Activated CD8-positive, alpha-beta memory T cell treated with anti-CD3 and anti-CD28 coated beads, Interleukin-2, amount 10 ng/mL, durations not matched to agents 7 days and 5 days (primary cell): ENCODE data around the gene NR6A1. TPM values are rescaled to one million over a fixed set of nuclear protein-coding genes. Genes with fewer than 3 reads are reported as not detected.

Source experiments
- ATAC-seq: fragments of 150-1000 bp; cut with Tn5 transposase; one replicate; pipeline ENCODE4 v1.10.0; 2021; ENCODE audit warnings: moderate library complexity
- CTCF ChIA-PET: fragments of 350-600 bp; sonication (Branson Sonifier 250); formaldehyde crosslinking; loops from one replicate; lab custom pipeline; 2021; ENCODE audit warnings: antibody characterized with exemption; lab: Charles Lee
- DNase-seq: peaks from one replicate; pipeline ENCODE4 v3.0.0-alpha.2; 2020
- H3K27ac Mint-ChIP-seq: one replicate; pipeline ENCODE4 v1.8.0; 2021; ENCODE audit warnings: mild to moderate bottlenecking, mixed read lengths
- H3K27me3 Mint-ChIP-seq: one replicate; pipeline ENCODE4 v1.8.0; 2021; ENCODE audit warnings: mixed read lengths
- H3K36me3 Mint-ChIP-seq: one replicate; pipeline ENCODE4 v1.8.0; 2021; ENCODE audit warnings: mild to moderate bottlenecking, mixed read lengths
- H3K4me1 Mint-ChIP-seq: one replicate; pipeline ENCODE4 v1.8.0; 2021; ENCODE audit warnings: mixed read lengths
- H3K4me3 Mint-ChIP-seq: one replicate; pipeline ENCODE4 v1.8.0; 2021; ENCODE audit warnings: mild to moderate bottlenecking, moderate library complexity, mixed read lengths
- H3K9me3 Mint-ChIP-seq: one replicate; pipeline ENCODE4 v1.8.0; 2022; ENCODE audit warnings: low read depth, mixed read lengths
- total RNA-seq, 2 experiments: library from RNA; stranded (reverse); gene quantifications; one replicate each; pipeline ENCODE4 v1.2.3, GENCODE V29; 2021

NR6A1 gene
- total RNA-seq, 2 experiments from 2014 or later: 0.44 to 1.2 TPM

DNA sequence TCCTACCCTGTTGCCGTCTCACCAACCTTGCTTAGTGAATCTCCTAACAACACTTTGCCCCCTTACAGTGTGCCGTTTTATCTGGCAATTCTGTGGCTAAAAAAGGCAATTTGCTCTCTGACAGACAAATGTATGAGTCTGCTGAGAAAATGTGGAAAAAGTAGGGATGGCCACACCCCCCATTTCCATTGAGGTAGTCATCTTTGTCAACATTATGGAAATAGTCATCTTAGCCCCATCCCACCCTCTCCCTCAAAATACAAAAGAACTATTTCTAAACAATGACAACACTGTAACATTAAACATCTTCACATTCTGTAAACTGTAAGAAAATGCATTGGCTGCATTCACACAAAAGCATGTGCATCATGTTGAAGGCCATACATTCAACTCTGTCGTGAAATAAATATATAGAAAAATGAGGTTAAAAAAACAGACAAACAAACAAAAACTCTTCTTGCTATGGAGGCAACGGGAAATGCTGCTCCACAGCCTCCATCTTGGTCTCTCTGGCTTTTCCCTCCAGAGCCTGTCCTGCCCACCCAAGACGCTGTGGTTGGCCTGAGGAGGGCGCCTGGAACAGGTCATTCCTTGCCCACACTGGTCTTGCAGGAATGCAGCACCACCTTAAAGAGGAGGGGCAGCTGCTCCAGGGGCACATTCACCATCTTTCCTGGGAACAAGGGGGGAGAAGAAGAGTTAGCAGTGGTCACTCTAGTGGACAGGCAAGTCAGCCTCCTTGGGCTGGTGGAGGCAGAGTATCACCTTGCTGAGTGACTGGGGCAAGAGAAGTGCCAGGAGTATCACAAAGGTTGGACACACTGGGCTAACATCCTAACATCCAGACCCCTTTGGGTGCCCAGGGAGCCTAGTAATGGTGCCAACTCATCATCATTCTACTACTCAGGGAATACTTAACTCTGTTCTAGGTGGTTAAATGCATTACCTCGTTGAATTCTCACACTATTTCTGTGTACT is 248.7 kb downstream of the NR6A1 start:
- H3K4me1 Mint-ChIP-seq: no peaks in the 10 kb centered on the region
- H3K36me3 Mint-ChIP-seq: no peaks in the 10 kb centered on the region
- no peak overlapping the region for H3K4me3 Mint-ChIP-seq
- no peaks in the 10 kb centered on the region for H3K9me3 Mint-ChIP-seq
- no peak for DNase-seq
- no peak overlapping the region for H3K27ac Mint-ChIP-seq
- H3K27me3 Mint-ChIP-seq: peaks cover 9% of the 10 kb centered on the region
- CTCF ChIA-PET: interaction anchor here (4.8 kb wide), 1 partner anchor 15 kb away, joined by 26 read pairs; no protein-coding TSS in a partner anchor
- ATAC-seq: no peak

DNA sequence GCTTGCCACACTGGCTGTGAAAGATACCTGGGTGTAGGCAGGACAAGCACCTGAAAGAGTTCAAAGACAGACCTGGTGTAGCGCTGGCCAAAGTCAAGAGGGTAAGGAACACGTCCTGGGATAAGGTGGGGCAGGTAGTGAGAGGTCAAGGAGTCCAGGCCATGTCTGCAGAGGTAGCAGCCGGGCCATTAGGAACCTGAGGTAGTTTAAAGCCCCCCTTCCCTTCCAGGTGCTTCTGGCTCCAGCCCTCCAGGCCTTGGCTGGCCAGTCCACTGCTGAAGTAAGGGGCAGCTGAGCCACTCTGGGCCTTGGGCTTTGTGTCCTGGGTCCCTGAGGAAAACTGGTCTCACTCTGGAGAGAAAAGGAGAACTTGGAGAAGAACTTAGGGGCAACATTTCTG is 250.0 kb downstream of the NR6A1 start:
- no peaks in the 10 kb centered on the region for H3K4me1 Mint-ChIP-seq
- no peak overlapping the region for H3K27ac Mint-ChIP-seq
- peaks cover 14% of the 10 kb centered on the region for H3K27me3 Mint-ChIP-seq
- no peaks in the 10 kb centered on the region for H3K36me3 Mint-ChIP-seq
- ATAC-seq: no peak
- no peak overlapping the region for H3K4me3 Mint-ChIP-seq
- DNase-seq: no peak
- CTCF ChIA-PET: interaction anchor here (1.7 kb wide), 1 partner anchor 16 kb away, joined by 4 read pairs; no protein-coding TSS in a partner anchor
- no peaks in the 10 kb centered on the region for H3K9me3 Mint-ChIP-seq

DNA sequence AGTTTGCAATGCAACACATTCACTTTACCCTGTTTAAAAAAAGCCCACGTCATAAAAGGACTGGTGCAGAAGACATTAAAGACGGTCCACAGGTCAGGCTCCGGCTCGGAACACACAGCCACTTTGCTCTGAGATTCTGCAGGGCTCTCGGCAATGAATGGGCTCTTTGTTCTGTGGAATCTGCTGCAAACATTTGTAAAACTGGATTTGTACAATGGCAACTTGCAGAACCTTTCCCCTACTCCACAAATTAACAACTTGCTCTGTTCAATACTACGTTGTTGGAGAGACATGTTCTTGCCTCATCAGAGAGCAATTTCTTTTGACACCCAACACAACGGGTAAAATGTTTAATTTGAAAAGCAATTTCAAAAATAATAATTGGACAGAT is 250.9 kb downstream of the NR6A1 start:
- Mint-ChIP-seq H3K36me3 (no peaks in the 10 kb centered on the region), H3K9me3 (no peaks in the 10 kb centered on the region), H3K27me3 (peaks cover 14% of the 10 kb centered on the region), H3K27ac (no peak overlapping the region), H3K4me3 (no peak overlapping the region), H3K4me1 (no peaks in the 10 kb centered on the region)
- ATAC-seq (no peak), DNase-seq (no peak)
- CTCF ChIA-PET: interaction anchor here (1.7 kb wide), 1 partner anchor 17 kb away, joined by 4 read pairs; no protein-coding TSS in a partner anchor

DNA sequence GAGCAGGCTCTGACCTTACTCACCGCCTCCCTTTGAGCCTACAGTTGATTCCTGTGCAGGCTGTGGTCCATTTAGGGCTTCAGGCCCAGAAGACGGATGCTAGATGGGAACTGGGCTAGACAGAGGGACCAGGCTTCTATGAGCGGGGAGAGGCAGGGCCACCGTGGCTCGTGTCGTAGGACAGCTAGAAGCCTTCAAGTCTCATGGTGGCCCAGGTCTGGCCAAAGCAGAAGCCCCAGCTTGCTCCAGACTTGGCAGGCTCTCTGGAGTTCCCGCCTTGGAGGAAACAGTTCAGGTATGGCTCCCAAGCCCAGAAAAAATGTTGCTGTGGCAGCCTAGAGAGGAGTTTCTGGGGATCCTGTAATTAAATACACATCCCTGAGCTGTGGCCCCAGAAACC is 253.0 kb downstream of the NR6A1 start:
- Mint-ChIP-seq H3K4me3 (no peak overlapping the region), H3K9me3 (no peaks in the 10 kb centered on the region), H3K27ac (no peak overlapping the region), H3K4me1 (no peaks in the 10 kb centered on the region), H3K36me3 (no peaks in the 10 kb centered on the region), H3K27me3 (peaks cover 14% of the 10 kb centered on the region)
- DNase-seq: no peak
- no peak for ATAC-seq
- CTCF ChIA-PET: no interaction called here

DNA sequence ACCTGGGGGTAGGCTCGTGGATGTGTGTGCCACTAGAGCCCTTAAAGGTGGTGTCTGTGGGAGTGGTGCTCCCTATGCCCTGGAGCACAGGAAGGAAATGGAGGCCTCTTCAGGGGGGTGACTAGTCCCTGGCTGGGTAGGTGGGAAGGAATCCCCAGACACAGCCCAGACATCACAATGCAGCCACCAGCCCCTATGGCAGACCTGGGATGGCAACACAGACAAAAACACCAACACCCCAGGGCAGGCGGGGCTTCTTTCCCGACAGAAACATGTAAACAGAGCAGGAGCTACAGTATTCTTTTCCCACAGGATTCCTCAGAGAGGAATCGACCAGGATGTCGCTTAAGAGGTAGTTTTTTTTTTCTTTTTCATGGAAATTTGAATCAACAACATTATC is 253.5 kb downstream of the NR6A1 start:
- Mint-ChIP-seq H3K9me3 (no peaks in the 10 kb centered on the region), H3K36me3 (no peaks in the 10 kb centered on the region), H3K27ac (no peak overlapping the region), H3K4me1 (no peaks in the 10 kb centered on the region), H3K4me3 (no peak overlapping the region), H3K27me3 (peaks cover 14% of the 10 kb centered on the region)
- CTCF ChIA-PET: no interaction called here
- no peak for ATAC-seq
- no peak for DNase-seq

DNA sequence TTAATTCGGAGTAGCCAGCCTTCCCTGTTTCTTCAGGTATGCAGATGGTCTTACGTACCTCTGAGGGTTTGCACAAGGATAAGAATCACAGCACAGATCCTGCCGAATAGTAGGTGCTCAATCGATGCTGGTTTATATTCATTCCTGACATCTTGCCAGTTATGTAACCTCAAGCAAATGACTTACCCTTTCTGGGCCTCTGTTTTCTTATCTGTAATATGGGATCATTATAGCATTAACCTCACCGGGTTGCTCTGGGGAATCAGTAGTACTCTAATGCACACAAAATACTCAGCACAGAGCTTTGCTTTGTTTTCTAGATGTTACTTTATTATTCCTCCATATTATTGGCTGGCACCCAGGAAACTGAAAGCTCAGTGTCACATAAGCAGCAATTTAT is 256.2 kb downstream of the NR6A1 start:
- H3K9me3 Mint-ChIP-seq: no peaks in the 10 kb centered on the region

DNA sequence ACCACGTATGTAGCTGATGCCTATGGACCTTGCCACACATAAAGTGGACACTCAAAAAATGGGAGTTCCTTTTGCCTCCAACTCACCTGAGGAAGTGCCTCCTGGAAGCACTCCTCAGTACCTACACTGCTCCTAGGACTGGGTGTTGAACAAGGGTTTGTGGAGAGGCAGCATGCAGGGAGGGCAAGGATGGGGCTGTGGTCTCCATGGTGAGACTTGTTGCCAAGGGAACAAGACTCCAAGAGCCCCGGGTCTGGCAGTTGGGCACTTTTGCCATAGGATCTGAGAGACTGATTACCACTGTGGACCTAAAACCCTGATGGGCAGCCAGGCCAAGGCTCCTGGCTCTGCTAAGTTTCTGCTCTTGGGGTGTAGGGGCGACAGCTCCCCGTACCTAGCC is 257.0 kb downstream of the NR6A1 start:
- Mint-ChIP-seq H3K4me3 (no peak overlapping the region), H3K9me3 (no peaks in the 10 kb centered on the region), H3K36me3 (no peaks in the 10 kb centered on the region), H3K4me1 (no peaks in the 10 kb centered on the region), H3K27ac (no peak overlapping the region), H3K27me3 (peaks cover 9% of the 10 kb centered on the region)
- ATAC-seq: no peak
- CTCF ChIA-PET: interaction anchor here (1.7 kb wide), 1 partner anchor 23 kb away, joined by 4 read pairs; no protein-coding TSS in a partner anchor
- no peak for DNase-seq

More for the DNA sequence above, 256.2 kb downstream of the NR6A1 start:
- CTCF ChIA-PET: interaction anchor here (1.1 to 1.7 kb wide), 3 partner anchors 9 to 41 kb away, joined by 3 to 4 read pairs (median 3); no protein-coding TSS in a partner anchor
- no peak for ATAC-seq
- DNase-seq: no peak
- Mint-ChIP-seq H3K4me3 (no peak overlapping the region), H3K27ac (no peak overlapping the region), H3K27me3 (peaks cover 9% of the 10 kb centered on the region), H3K4me1 (no peaks in the 10 kb centered on the region), H3K36me3 (no peaks in the 10 kb centered on the region)

DNA sequence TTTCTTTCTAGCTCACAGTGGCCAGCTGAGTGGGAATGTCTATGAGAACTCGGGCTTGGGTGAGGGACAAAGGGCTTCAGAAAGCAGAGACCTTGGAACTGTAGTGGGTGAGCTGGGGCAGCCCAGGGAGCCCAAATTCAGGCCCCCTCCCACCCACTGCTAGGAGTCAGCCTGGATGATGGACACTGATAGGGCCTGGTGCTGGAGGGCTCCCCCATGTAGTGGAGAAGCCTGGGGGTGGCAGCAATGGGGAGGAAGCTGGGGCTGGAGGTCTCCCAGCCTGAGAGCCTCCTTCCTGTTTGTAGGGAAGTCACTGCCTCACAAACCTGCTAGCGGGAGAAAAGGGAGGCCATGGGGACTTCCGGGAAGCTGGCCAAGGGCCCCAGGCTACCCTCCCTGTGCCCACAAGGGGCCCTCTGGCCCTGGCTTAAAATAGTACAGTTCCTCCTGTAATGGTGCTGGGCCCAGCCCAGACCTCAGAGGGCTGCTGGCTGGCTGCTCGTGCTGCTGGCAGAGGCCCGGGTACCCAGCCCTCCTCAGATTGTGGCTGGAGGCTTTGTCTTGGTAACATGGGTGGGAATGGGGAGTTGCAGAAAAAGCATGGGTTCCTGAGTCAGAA is 257.6 kb downstream of the NR6A1 start:
- Mint-ChIP-seq H3K4me3 (no peak overlapping the region), H3K27ac (no peak overlapping the region), H3K9me3 (no peaks in the 10 kb centered on the region), H3K4me1 (no peaks in the 10 kb centered on the region), H3K27me3 (peaks cover 9% of the 10 kb centered on the region), H3K36me3 (no peaks in the 10 kb centered on the region)
- CTCF ChIA-PET: no interaction called here
- ATAC-seq: no peak
- DNase-seq: no peak

DNA sequence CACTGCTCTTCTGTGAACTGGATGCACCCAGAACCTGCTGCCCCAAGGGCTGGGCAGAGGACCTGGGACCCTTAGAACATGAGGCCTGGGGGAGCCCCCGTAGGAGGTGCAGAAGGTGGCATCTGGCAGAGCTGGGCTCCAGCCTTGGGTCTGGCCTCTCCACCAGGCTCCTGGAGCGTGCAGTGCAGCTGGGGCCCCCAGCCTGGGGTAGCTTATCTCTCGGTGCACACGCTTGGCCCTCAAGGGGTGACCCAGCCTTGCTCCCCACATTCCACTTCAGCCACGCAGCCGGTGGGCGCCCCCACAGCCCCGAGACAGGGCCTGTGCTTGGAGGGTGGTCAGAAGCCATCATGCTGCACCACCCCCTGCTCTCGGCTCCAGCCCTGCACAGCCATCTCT is 258.3 kb downstream of the NR6A1 start:
- CTCF ChIA-PET: no interaction called here
- Mint-ChIP-seq H3K4me3 (no peak overlapping the region), H3K4me1 (no peaks in the 10 kb centered on the region), H3K9me3 (no peaks in the 10 kb centered on the region), H3K27ac (no peak overlapping the region), H3K27me3 (peaks cover 9% of the 10 kb centered on the region), H3K36me3 (no peaks in the 10 kb centered on the region)
- ATAC-seq (no peak), DNase-seq (no peak)

DNA sequence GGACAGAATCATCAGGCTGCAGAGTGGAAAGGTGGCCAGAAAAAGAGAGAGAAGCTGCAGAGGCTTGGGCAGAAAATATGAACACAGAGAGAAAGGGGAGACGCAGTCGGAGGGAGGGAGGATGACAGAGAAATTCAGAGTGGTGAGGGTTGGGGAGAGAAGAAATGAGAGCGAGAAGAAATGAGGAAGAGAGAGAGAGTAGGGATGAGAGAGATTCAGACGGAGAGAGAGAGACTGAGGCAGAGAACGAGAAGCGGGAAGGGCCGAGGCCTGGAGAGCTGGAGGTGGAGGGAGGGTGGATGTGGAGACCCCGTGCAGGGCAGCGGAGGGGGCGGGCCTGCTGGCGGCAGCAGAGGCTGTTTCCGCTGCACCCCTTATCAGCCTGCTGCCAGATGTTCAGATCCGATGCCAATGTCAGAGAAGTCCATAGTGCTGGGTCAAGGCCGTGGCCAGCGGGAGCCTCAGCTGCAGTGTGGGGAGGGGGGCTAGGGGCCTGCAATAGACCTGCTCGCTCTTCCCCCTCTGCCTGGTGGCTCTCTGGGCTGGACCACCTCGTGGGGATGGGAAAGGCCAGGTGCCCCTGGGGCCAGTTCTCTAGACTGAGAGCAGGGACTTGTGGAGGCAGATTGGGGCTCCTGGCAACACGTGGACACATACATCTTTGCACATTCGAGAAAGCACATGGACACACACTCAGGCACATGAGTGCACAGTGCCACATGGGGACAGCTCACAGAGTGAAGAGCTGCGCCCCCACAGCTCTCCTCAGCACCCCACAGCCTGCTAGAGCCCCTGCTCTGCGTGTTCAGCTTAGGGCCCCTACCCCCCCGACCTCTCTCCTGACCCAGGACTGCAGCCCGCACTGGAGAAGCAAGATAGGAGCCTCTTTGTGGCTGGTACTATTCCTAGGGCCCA is 259.0 kb downstream of the NR6A1 start:
- Mint-ChIP-seq H3K27ac (no peak overlapping the region), H3K27me3 (peaks cover 8% of the 10 kb centered on the region)
- CTCF ChIA-PET: no interaction called here

DNA sequence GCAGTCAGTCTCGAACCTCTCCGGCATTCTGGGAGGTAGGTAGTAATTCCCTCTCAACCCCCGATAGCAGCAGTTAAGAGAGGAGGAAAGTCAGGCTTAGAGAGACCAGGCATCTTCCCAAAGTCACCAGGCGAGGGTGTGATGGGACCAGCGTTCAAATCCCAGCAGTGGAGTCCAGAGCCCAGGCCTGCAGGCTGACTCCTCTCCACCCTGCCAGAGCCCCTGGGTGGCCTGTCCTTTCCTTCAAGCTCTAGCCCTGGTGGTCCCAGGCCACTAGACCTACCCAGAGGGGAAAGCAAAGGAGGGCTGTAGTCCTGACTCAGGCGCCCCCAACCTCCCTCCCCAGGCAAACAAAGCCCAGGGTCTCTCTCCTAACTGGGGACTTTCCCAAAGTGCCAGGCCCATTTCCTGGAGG is 259.7 kb downstream of the NR6A1 start:
- CTCF ChIA-PET: no interaction called here
- Mint-ChIP-seq H3K27ac (no peak overlapping the region), H3K9me3 (no peaks in the 10 kb centered on the region), H3K4me1 (no peaks in the 10 kb centered on the region), H3K4me3 (no peak overlapping the region), H3K27me3 (peaks cover 3% of the 10 kb centered on the region), H3K36me3 (no peaks in the 10 kb centered on the region)
- DNase-seq (no peak), ATAC-seq (no peak)

More for the DNA sequence above, 259.0 kb downstream of the NR6A1 start:
- DNase-seq (no peak), ATAC-seq (no peak)
- H3K9me3 Mint-ChIP-seq: no peaks in the 10 kb centered on the region
- no peaks in the 10 kb centered on the region for H3K4me1 Mint-ChIP-seq
- no peaks in the 10 kb centered on the region for H3K36me3 Mint-ChIP-seq
- no peak overlapping the region for H3K4me3 Mint-ChIP-seq

DNA sequence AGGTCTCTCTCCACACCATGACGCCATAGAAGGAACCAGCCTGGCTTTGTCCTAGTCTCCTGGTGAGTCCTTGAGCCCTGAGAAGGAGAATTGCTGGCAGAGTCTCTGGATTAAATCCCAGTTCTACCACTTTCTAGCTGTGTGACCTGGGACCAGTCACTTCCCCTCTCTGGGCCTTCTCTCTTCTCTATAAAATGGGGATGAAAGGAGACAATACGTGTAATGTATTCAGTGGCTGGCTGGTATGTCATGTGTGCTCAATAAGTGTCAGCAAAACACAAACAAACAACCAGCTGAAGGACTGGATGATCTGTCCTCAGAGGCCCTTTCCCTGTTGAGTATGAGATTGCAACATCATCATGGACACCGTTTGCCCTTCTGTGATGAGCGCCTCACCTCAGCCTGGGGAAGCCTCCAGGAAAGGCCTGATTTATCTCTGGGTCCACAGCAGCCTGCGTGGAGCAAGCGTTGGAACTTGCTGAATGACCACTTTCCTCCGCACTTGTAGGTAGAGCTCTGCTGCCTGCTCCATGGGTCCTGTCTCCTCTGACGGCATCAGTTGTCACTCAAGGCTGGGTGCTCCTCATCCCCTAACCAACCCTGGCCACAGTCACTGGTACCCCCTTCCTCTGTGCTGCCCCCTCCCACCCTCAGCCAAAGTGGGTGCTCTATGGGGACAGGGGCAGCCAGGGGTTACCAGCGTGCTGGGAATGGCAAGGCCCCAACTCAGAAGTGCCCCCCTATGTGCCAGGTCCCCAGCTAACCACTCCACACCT is 260.3 kb downstream of the NR6A1 start:
- H3K27me3 Mint-ChIP-seq: peaks cover 4% of the 10 kb centered on the region
- H3K9me3 Mint-ChIP-seq: no peaks in the 10 kb centered on the region
- H3K4me1 Mint-ChIP-seq: no peaks in the 10 kb centered on the region
- CTCF ChIA-PET: interaction anchor here (1.0 kb wide), 1 partner anchor 26 kb away, joined by 3 read pairs; no protein-coding TSS in a partner anchor
- H3K36me3 Mint-ChIP-seq: no peaks in the 10 kb centered on the region
- ATAC-seq: no peak
- no peak overlapping the region for H3K27ac Mint-ChIP-seq
- no peak overlapping the region for H3K4me3 Mint-ChIP-seq
- no peak for DNase-seq
